ENCODE data around the gene RYR1.

The RYR1 gene

GRCh38 chr19:38588041-38588440 lies 154.6 kb downstream of the RYR1 start:
- Histone ChIP-seq H3K4me2 (ENCODE audit: insufficient read depth, low read length) (no peak overlapping the region), H3K79me2 (ENCODE audit: insufficient read depth, low read length) (no peaks in the 10 kb centered on the region), H3K27me3 (ENCODE audit: insufficient read depth, low read length, poor library complexity) (no peaks in the 10 kb centered on the region), H2AFZ (ENCODE audit: low read depth, low read length) (no peak overlapping the region), H3K4me3 (ENCODE audit: low read depth in 1 of 2, low read length in 2 of 2) (no peak overlapping the region), H3K4me1 (ENCODE audit: insufficient read depth, low read length) (no peaks in the 10 kb centered on the region), H3K36me3 (ENCODE audit: insufficient read depth, low read length) (peaks cover 6% of the 10 kb centered on the region), H4K20me1 (ENCODE audit: insufficient read depth, low read length) (no peaks in the 10 kb centered on the region), H3K27ac (ENCODE audit: low read length) (no peak overlapping the region), H3K9me3 (ENCODE audit: insufficient read depth, low read length, severe bottlenecking) (no peaks in the 10 kb centered on the region), H3K9ac (ENCODE audit: low read depth, low read length) (no peak overlapping the region)
- no peak for TF ChIP-seq EZH2 (IDR thresholded peaks at IDR 0.05; ENCODE audit: borderline replicate concordance, low read depth, low read length, severe bottlenecking)
- no peak for TF ChIP-seq CTCF (IDR thresholded peaks at IDR 0.05; ENCODE audit: borderline replicate concordance, extremely low read depth, low read length, poor library complexity, severe bottlenecking)
- ATAC-seq (ENCODE audit: insufficient read depth, low read depth) (no peak), DNase-seq (no peak)

- Histone ChIP-seq H3K4me2 (ENCODE audit: insufficient read depth, low read length) (no peak overlapping the region), H3K36me3 (ENCODE audit: insufficient read depth, low read length) (peaks cover 45% of the 10 kb centered on the region), H3K27ac (ENCODE audit: low read length) (no peak overlapping the region), H3K27me3 (ENCODE audit: insufficient read depth, low read length, poor library complexity) (no peaks in the 10 kb centered on the region), H2AFZ (ENCODE audit: low read depth, low read length) (no peak overlapping the region), H3K9me3 (ENCODE audit: insufficient read depth, low read length, severe bottlenecking) (no peaks in the 10 kb centered on the region), H3K4me1 (ENCODE audit: insufficient read depth, low read length) (no peaks in the 10 kb centered on the region), H3K4me3 (ENCODE audit: low read depth in 1 of 2, low read length in 2 of 2) (no peak overlapping the region), H4K20me1 (ENCODE audit: insufficient read depth, low read length) (no peaks in the 10 kb centered on the region; the same call in 1 of the 2 replicates), H3K9ac (ENCODE audit: low read depth, low read length) (no peak overlapping the region), H3K79me2 (ENCODE audit: insufficient read depth, low read length) (no peaks in the 10 kb centered on the region)
- ATAC-seq (ENCODE audit: insufficient read depth, low read depth) (no peak), DNase-seq (no peak)
- no peak for TF ChIP-seq EZH2 (IDR thresholded peaks at IDR 0.05; ENCODE audit: borderline replicate concordance, low read depth, low read length, severe bottlenecking)
- no peak for TF ChIP-seq CTCF (IDR thresholded peaks at IDR 0.05; ENCODE audit: borderline replicate concordance, extremely low read depth, low read length, poor library complexity, severe bottlenecking)
Observed at GRCh38 chr19:38592940-38593339, 159.4 kb downstream of the RYR1 start.

GRCh38 chr19:38596057-38596981 lies 162.8 kb downstream of the RYR1 start:
- no peaks in the 10 kb centered on the region for H3K4me1 ChIP-seq (ENCODE audit: insufficient read depth, low read length)
- H3K4me2 ChIP-seq (ENCODE audit: insufficient read depth, low read length) = no peak overlapping the region
- H3K27ac ChIP-seq (ENCODE audit: low read length) = no peak overlapping the region
- H3K36me3 ChIP-seq (ENCODE audit: insufficient read depth, low read length) = peaks cover 47% of the 10 kb centered on the region
- TF ChIP-seq CTCF (IDR thresholded peaks at IDR 0.05; ENCODE audit: borderline replicate concordance, extremely low read depth, low read length, poor library complexity, severe bottlenecking) (no peak), EZH2 (IDR thresholded peaks at IDR 0.05; ENCODE audit: borderline replicate concordance, low read depth, low read length, severe bottlenecking) (no peak)
- peak; percentile 24 for DNase-seq
- no peak overlapping the region for H3K4me3 ChIP-seq (ENCODE audit: low read depth in 1 of 2, low read length in 2 of 2)
- no peak for ATAC-seq (ENCODE audit: insufficient read depth, low read depth)
- H2AFZ ChIP-seq (ENCODE audit: low read depth, low read length) = no peak overlapping the region
- H3K9ac ChIP-seq (ENCODE audit: low read depth, low read length) = no peak overlapping the region
- no peaks in the 10 kb centered on the region for H3K9me3 ChIP-seq (ENCODE audit: insufficient read depth, low read length, severe bottlenecking)
- H3K27me3 ChIP-seq (ENCODE audit: insufficient read depth, low read length, poor library complexity) = no peaks in the 10 kb centered on the region
- no peaks in the 10 kb centered on the region for H3K79me2 ChIP-seq (ENCODE audit: insufficient read depth, low read length)
- no peaks in the 10 kb centered on the region; the same call in 1 of the 2 replicates for H4K20me1 ChIP-seq (ENCODE audit: insufficient read depth, low read length)

Data from DND-41 (cell line).